Heart right ventricle (tissue), 16 donors: ENCODE data around the gene AGBL1. TPM values are rescaled to one million over a fixed set of nuclear protein-coding genes. Genes with fewer than 3 reads are reported as not detected.

ENCODE experiments used
- ATAC-seq, 8 donors: fragments of 200-7000 bp; cut with Tn5 transposase; one replicate each; pipeline ENCODE4 v1.9.1; 2020; ENCODE audit warnings: mild to moderate bottlenecking in 8 of 8, moderate library complexity in 8 of 8, moderate number of reproducible peaks in 1 of 8
- DNase-seq, 2 donors: peaks; one replicate each; pipeline ENCODE4 v3.0.0-alpha.2; 2020
- H3K27ac ChIP-seq, 10 donors: fragments of 200-600 bp; sonication (generic) in 2 of 10; one replicate each; pipeline versions ENCODE4 v1.5.0 to v1.8.0; 2020 to 2022; ENCODE audit warnings: mild to moderate bottlenecking in 3 of 10
- H3K27me3 ChIP-seq, 7 donors: fragments of 200-600 bp; one replicate each; pipeline ENCODE4 v1.8.0; 2021 to 2022; ENCODE audit warnings: mild to moderate bottlenecking in 2 of 7
- H3K36me3 ChIP-seq, 9 donors: fragments of 200-600 bp; sonication (generic) in 1 of 9; one replicate each; pipeline versions ENCODE4 v1.5.0 to v1.8.0; 2020 to 2022; ENCODE audit warnings: mild to moderate bottlenecking in 2 of 9
- H3K4me1 ChIP-seq, 9 donors: fragments of 200-600 bp; sonication (generic) in 1 of 9; one replicate each; pipeline versions ENCODE4 v1.5.0 to v1.8.0; 2020 to 2022; ENCODE audit warnings: mild to moderate bottlenecking in 4 of 9
- H3K4me3 ChIP-seq, 10 donors: fragments of 200-600 bp; sonication (generic) in 2 of 10; one replicate each; pipeline versions ENCODE4 v1.5.0 to v1.8.0; 2020 to 2022; ENCODE audit warnings: mild to moderate bottlenecking in 7 of 10, moderate library complexity in 2 of 10
- H3K9me3 ChIP-seq, 11 donors: fragments of 200-600 bp in 10 of 11; sonication (generic) in 2 of 11; one replicate each; pipeline versions ENCODE4 v1.5.0 to v1.8.0; 2013 to 2022; ENCODE audit warnings: mild to moderate bottlenecking in 2 of 11, control low read depth in 1 of 11, moderate library complexity in 1 of 11
- WGBS, 2 donors: extraction: QIAGEN DNeasy Blood & Tissue Kit; methylation state at CpG; one replicate each; pipeline ENCODE4 v1.1.7; 2013; ENCODE audit warnings: inconsistent platforms in 1 of 2; 5-methylcytosine and 5-hydroxymethylcytosine counted together
- intact Hi-C, 10 donors: fragments of 100-400 bp; cut with DNase I; formaldehyde crosslinking; loops; one replicate each; pipeline versions ENCODE4 v1.11.1 to v1.14.2; 2022
- polyA plus RNA-seq, 2 donors: library from polyadenylated mRNA; stranded (reverse); fragments of 200-250 nt; gene quantifications; one replicate each; pipeline ENCODE4 v1.2.3, GENCODE V29; 2013
- total RNA-seq, 10 donors: library from RNA; stranded (reverse); fragmentation: NEBNext Ultra II Directional in 3 of 10; extraction: Animal tissue kit (Norgen Biotek cat#: 25700) in 3 of 10; gene quantifications; one replicate each; pipeline versions ENCODE4 v1.2.1 to v1.2.4, GENCODE V29; 2021 to 2023
- TF ChIP-seq, protein P1 (sequence below), 9 donors: fragments of 200-600 bp; sonication (generic) in 2 of 9; IDR thresholded peaks; one replicate each; pipeline versions ENCODE4 v1.5.0 to v1.8.0; 2021 to 2022; ENCODE audit warnings: antibody characterized with exemption in 9 of 9, mild to moderate bottlenecking in 5 of 9, moderate library complexity in 1 of 9
- donor health status: Arrhythmogenic right ventricular cardiomyopathy.
- donor health status: ischemic (EF 13 %, LVEDD 7.1; RV severe dilation, severe dysfunction).
- donor health status: healthy with polysubstance abuse.
- donor health status: DM: no; HTN: yes; CAD: no.
- donor health status: DM: no; HTN: no; CAD: no.
- donor health status: ischemic (EF 25% LVEDD 6.9; RV normal size, moderate dysfunction).
- donor health status: ischemic (EF 25% LVEDD 5.7; RV mildly dilated, moderate dysfunction).
- donor health status: healthy.
- donor health status: DM: yes; HTN: yes; CAD: no.
- donor health status: Ischemic cardiomyopathy.
- donor health status: ischemic (EF 35%, LVEDD 5.7; RV mildly dilated, moderate dysfunction).
- donor health status: nonischemic (EF 11% LVEDD 7.7; RV severe dilation, severe dysfunction).
- donor health status: DM: yes; HTN: yes; CAD: no.
- donor health status: PGD.
- donor health status: ischemic (EF 29% LVEDD 5.4; RV normal size, mild dysfunction).
- donor health status: nonischemic (EF 23%, LVEDD 6.1; RV moderate dilation, normal function).

AGBL1 gene
- total and polyA plus RNA-seq, 12 donors: 0.02 to 0.13 (median 0.09) TPM; not detected in 7

DNA sequence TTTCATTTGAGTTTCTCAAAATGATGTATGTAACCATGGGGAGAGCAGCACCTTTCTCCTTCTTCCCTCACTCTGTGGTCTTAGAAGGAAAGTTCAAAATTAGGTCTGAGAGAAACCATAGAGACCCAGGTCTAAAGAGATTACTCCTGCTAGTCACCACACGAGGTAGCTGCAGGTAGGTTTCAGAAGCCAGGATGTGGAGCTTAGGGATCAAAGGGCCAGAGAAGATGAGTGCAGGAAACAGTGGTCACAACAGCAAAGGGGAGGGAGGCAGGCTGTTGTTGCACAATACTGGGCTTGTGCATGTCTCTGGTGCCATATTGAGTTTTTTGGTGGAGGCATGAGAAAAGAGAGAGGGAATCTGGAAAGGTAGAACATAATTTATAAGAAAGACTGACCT is 583.6 kb downstream of the AGBL1 start:
- Histone ChIP-seq H3K4me3 (no peak overlapping the region), H3K4me1 (no peaks in the 10 kb centered on the region), H3K27me3 (peaks cover 0 to 5% (median 0%) of the 10 kb centered on the region in 7 donors), H3K27ac (no peak overlapping the region), H3K9me3 (peaks cover 0 to 4% (median 0%) of the 10 kb centered on the region in 11 donors), H3K36me3 (no peaks in the 10 kb centered on the region)
- TF ChIP-seq, protein P1, sequence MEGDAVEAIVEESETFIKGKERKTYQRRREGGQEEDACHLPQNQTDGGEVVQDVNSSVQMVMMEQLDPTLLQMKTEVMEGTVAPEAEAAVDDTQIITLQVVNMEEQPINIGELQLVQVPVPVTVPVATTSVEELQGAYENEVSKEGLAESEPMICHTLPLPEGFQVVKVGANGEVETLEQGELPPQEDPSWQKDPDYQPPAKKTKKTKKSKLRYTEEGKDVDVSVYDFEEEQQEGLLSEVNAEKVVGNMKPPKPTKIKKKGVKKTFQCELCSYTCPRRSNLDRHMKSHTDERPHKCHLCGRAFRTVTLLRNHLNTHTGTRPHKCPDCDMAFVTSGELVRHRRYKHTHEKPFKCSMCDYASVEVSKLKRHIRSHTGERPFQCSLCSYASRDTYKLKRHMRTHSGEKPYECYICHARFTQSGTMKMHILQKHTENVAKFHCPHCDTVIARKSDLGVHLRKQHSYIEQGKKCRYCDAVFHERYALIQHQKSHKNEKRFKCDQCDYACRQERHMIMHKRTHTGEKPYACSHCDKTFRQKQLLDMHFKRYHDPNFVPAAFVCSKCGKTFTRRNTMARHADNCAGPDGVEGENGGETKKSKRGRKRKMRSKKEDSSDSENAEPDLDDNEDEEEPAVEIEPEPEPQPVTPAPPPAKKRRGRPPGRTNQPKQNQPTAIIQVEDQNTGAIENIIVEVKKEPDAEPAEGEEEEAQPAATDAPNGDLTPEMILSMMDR (IDR thresholded peaks at IDR 0.05): no peak
- WGBS, 2 donors: 36 to 46% methylated on average over 1 of the region's 1 CpG
- no peak for DNase-seq
- intact Hi-C loops: loop anchor here in 1 of 10 donors (10.0 kb wide), 1 partner anchor 51 kb away; no protein-coding TSS in a partner anchor
- ATAC-seq: no peak

DNA sequence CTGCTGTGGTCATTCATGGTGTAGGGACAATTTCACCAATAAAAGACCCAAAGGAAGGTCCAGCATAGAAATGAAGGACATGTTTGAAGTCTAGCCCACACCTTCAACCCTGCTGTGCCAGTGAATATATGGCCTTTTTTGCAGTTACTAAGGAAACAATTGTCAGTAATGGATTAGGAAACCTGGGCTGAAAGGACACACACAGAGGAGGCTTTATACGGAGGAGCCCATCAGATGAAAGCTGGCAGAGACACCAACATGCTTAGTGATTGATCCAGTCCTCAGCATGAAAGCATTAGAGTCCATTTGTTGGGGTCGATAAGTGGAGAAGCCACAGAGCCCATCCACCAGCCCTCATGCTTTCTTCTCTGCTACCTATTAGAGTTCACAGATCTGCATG is 584.3 kb downstream of the AGBL1 start:
- H3K27me3 ChIP-seq: peaks cover 0 to 5% (median 0%) of the 10 kb centered on the region in 7 donors
- intact Hi-C loops: loop anchor here in 1 of 10 donors (10.0 kb wide), 1 partner anchor 51 kb away; no protein-coding TSS in a partner anchor
- no peak overlapping the region for H3K27ac ChIP-seq
- WGBS, 2 donors: 37 to 64% methylated on average over 2 of the region's 2 CpGs
- H3K4me1 ChIP-seq: no peaks in the 10 kb centered on the region
- DNase-seq: no peak
- no peak for ATAC-seq
- peaks cover 0 to 11% (median 0%) of the 10 kb centered on the region in 11 donors for H3K9me3 ChIP-seq
- no peaks in the 10 kb centered on the region for H3K36me3 ChIP-seq
- H3K4me3 ChIP-seq: no peak overlapping the region
- TF ChIP-seq, protein P1 (IDR thresholded peaks at IDR 0.05): no peak

DNA sequence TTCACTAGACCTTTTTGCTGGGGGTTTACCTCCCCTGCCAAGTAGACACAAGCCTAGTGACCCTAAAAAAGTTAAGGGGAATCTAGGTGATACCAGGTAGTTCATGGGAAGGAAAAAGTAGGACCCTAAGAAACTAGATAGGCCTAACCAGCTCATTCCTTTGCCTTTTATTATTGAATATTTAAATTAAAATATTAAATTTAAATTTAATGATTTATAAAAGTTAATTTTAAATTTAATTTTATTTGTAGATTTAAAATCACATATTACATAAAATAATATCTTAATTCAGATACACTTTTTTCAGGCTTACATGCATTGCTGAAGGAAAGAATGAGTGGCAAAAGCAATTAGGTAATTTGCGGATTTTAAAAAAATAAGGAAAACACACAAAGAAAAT is 584.9 kb downstream of the AGBL1 start:
- 96 to 100% methylated on average over 1 of the region's 1 CpG for WGBS, 2 donors
- Histone ChIP-seq H3K9me3 (peaks cover 0 to 17% (median 0%) of the 10 kb centered on the region in 11 donors), H3K27ac (no peak overlapping the region), H3K4me1 (no peaks in the 10 kb centered on the region), H3K4me3 (no peak overlapping the region), H3K27me3 (peaks cover 0 to 5% (median 0%) of the 10 kb centered on the region in 7 donors), H3K36me3 (no peaks in the 10 kb centered on the region)
- DNase-seq (no peak), ATAC-seq (no peak)
- TF ChIP-seq, protein P1 (IDR thresholded peaks at IDR 0.05): no peak
- intact Hi-C loops: loop anchor here in 1 of 10 donors (10.0 kb wide), 1 partner anchor 50 kb away; no protein-coding TSS in a partner anchor

DNA sequence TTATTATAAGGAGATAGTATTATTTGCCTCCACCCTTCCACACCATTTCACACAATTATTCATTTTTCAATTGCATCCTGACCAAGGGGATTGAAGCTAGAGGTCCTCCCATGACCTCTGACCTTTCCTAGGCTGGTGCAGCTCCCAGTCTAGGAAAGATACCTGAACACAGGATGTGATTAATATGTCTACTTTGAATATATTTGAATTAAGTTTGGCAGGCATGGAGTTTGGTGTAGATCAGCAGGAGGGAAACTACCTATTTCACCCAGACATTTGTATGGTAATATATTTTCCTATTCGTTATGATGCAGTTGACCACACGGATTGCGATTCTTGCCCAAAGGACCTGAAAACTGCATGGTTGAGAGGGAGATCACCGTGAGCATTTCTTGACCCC is 596.3 kb downstream of the AGBL1 start:
- TF ChIP-seq, protein P1 (IDR thresholded peaks at IDR 0.05): no peak
- 92 to 93% methylated on average over 4 of the region's 4 CpGs for WGBS, 2 donors
- ATAC-seq (no peak), DNase-seq (no peak)
- Histone ChIP-seq H3K4me1 (no peaks in the 10 kb centered on the region), H3K27ac (no peak overlapping the region), H3K36me3 (no peaks in the 10 kb centered on the region), H3K27me3 (no peaks in the 10 kb centered on the region), H3K9me3 (no peaks in the 10 kb centered on the region), H3K4me3 (no peak overlapping the region)
- intact Hi-C loops: no loop called here
